ENCODE measurements around the gene VPS35.

DNA sequence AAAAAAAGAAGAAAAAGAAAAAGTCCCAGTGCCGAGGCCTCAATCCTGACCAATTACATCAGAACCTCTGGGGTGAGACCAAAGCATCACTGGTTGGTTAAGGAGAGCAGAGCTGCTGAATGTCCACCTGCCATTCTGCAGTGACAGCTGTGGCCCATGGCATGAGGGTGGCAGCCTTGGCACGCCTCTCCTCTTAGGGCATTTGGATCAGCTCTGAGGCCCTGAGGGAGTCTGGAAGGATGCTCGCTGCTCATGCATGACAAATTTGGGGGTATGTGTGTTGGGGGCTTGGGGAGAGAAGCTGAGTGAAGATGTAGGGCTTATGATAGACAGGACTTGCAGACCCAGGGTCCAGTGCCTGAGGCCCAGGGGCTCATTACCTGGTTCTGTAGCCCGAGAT is 32.9 kb upstream of the VPS35 start:
- TF ChIP-seq, protein P1, sequence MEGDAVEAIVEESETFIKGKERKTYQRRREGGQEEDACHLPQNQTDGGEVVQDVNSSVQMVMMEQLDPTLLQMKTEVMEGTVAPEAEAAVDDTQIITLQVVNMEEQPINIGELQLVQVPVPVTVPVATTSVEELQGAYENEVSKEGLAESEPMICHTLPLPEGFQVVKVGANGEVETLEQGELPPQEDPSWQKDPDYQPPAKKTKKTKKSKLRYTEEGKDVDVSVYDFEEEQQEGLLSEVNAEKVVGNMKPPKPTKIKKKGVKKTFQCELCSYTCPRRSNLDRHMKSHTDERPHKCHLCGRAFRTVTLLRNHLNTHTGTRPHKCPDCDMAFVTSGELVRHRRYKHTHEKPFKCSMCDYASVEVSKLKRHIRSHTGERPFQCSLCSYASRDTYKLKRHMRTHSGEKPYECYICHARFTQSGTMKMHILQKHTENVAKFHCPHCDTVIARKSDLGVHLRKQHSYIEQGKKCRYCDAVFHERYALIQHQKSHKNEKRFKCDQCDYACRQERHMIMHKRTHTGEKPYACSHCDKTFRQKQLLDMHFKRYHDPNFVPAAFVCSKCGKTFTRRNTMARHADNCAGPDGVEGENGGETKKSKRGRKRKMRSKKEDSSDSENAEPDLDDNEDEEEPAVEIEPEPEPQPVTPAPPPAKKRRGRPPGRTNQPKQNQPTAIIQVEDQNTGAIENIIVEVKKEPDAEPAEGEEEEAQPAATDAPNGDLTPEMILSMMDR (IDR thresholded peaks at IDR 0.05) = no peak
- no peak for TF ChIP-seq POLR2A (IDR thresholded peaks at IDR 0.05)
